IMR-90 (cell line): ENCODE measurements around the gene CABP1. TPM values are rescaled to one million over a fixed set of nuclear protein-coding genes. Genes with fewer than 3 reads are reported as not detected.

Experiments used
- ATAC-seq: fragments of 200-7000 bp; cut with Tn5 transposase; 2 replicates; pipeline ENCODE4 v1.9.1; 2020; ENCODE audit warnings: low read depth, mild to moderate bottlenecking, moderate library complexity
- BruUV-seq: library from RNA; stranded (reverse); fragments of 400-500 nt; replicated peaks from 2 replicates; lab custom pipeline; 2021; lab: Mats Ljungman, UMichigan
- CTCF ChIA-PET: fragments of 300-600 bp; formaldehyde crosslinking; extraction: SDS; loops from one replicate; lab custom pipeline; 2021; ENCODE audit warnings: antibody characterized with exemption; lab: Yijun Ruan, JAX
- POLR2A ChIA-PET: fragments of 300-600 bp; sonication (Branson Sonifier 250); formaldehyde crosslinking; loops from one replicate; lab custom pipeline; 2022; ENCODE audit warnings: antibody characterized with exemption; ENCODE audit not compliant: unreplicated experiment; lab: Charles Lee
- DNase-seq: peaks from one replicate; pipeline ENCODE4 v3.0.0; 2013
- H2AFZ ChIP-seq: replicated peaks from 2 replicates; pipeline ENCODE3; 2013; ENCODE audit warnings: low read length, mild to moderate bottlenecking; ENCODE audit not compliant: poor library complexity
- H2AK5ac ChIP-seq: 2 replicates; pipeline ENCODE4 v1.6.1; 2013; ENCODE audit warnings: low read depth, low read length, inconsistent platforms
- H2AK9ac ChIP-seq: replicated peaks from 2 replicates; pipeline ENCODE3; 2013; ENCODE audit warnings: mild to moderate bottlenecking, low read depth, low read length, moderate library complexity; ENCODE audit not compliant: poor library complexity
- H2BK120ac ChIP-seq: 2 replicates; pipeline ENCODE4 v1.6.1; 2013; ENCODE audit warnings: low read depth, low read length, inconsistent platforms
- H2BK15ac ChIP-seq: 3 replicates; pipeline ENCODE4 v1.6.1; 2013; ENCODE audit warnings: low read depth, low read length, inconsistent platforms
- H2BK20ac ChIP-seq: 2 replicates; pipeline ENCODE4 v1.6.1; 2013; ENCODE audit warnings: low read depth, mild to moderate bottlenecking, inconsistent platforms, low read length, moderate library complexity
- H2BK5ac ChIP-seq: 2 replicates; pipeline ENCODE4 v1.6.1; 2013; ENCODE audit warnings: mild to moderate bottlenecking, low read depth, low read length, inconsistent platforms; ENCODE audit not compliant: poor library complexity, severe bottlenecking
- H3K14ac ChIP-seq: replicated peaks from 2 replicates; pipeline ENCODE4 v1.6.1; 2013; ENCODE audit warnings: low read depth, low read length, inconsistent platforms
- H3K18ac ChIP-seq: 2 replicates; pipeline ENCODE4 v1.6.1; 2013; ENCODE audit warnings: low read depth, low read length, control low read depth
- H3K23ac ChIP-seq: 2 replicates; pipeline ENCODE4 v1.6.1; 2013; ENCODE audit warnings: low read depth, low read length, inconsistent platforms
- H3K27ac ChIP-seq: 2 replicates; pipeline ENCODE4 v1.5.1; 2013; ENCODE audit warnings: mild to moderate bottlenecking, control low read depth, low read length; ENCODE audit not compliant: insufficient read depth
- H3K27me3 ChIP-seq: 2 replicates; pipeline ENCODE4 v1.6.1; 2013; ENCODE audit warnings: low read length; ENCODE audit not compliant: control insufficient read depth, insufficient read depth
- H3K36me3 ChIP-seq: 2 replicates; pipeline ENCODE4 v1.6.1; 2013; ENCODE audit warnings: low read length, mixed read lengths; ENCODE audit not compliant: control insufficient read depth, insufficient read depth
- H3K4ac ChIP-seq: 2 replicates; pipeline ENCODE4 v1.6.1; 2013; ENCODE audit warnings: low read depth, low read length, inconsistent platforms
- H3K4me1 ChIP-seq: 2 replicates; pipeline ENCODE4 v1.6.1; 2013; ENCODE audit warnings: low read length, mixed read lengths; ENCODE audit not compliant: control insufficient read depth, insufficient read depth
- H3K4me2 ChIP-seq: 2 replicates; pipeline ENCODE4 v1.6.1; 2013; ENCODE audit warnings: low read depth, mild to moderate bottlenecking, control low read depth, low read length, moderate library complexity
- H3K4me3 ChIP-seq: 2 replicates; pipeline ENCODE4 v1.5.1; 2013; ENCODE audit warnings: low read depth, mild to moderate bottlenecking, control low read depth, low read length, moderate library complexity; ENCODE audit not compliant: insufficient read depth
- H3K56ac ChIP-seq: 2 replicates; pipeline ENCODE4 v1.6.1; 2013; ENCODE audit warnings: low read length, inconsistent platforms; ENCODE audit not compliant: insufficient read depth; ENCODE audit errors: extremely low read depth
- H3K79me1 ChIP-seq, 2 experiments: 2 replicates each; pipeline ENCODE4 v1.6.1; 2013; ENCODE audit warnings: low read length in 2 of 2, inconsistent platforms in 1 of 2, low read depth in 1 of 2
- H3K9ac ChIP-seq: 2 replicates; pipeline ENCODE4 v1.6.1; 2013; ENCODE audit warnings: low read depth, low read length, control low read depth
- H3K9me1 ChIP-seq: 2 replicates; pipeline ENCODE4 v1.6.1; 2013; ENCODE audit warnings: low read length, inconsistent platforms; ENCODE audit not compliant: insufficient read depth
- H3K9me3 ChIP-seq: 2 replicates; pipeline ENCODE4 v1.6.1; 2013; ENCODE audit warnings: low read length; ENCODE audit not compliant: control insufficient read depth, insufficient read depth
- H4K20me1 ChIP-seq: 2 replicates; pipeline ENCODE4 v1.6.1; 2013; ENCODE audit warnings: low read length, inconsistent platforms; ENCODE audit not compliant: insufficient read depth
- H4K5ac ChIP-seq: 2 replicates; pipeline ENCODE4 v1.6.1; 2013; ENCODE audit warnings: mild to moderate bottlenecking, low read depth, low read length, control low read depth
- H4K8ac ChIP-seq, 2 experiments: 2 replicates each; pipeline ENCODE4 v1.6.1; 2013; ENCODE audit warnings: low read depth in 2 of 2, low read length in 2 of 2, control low read depth in 1 of 2, inconsistent platforms in 1 of 2
- H4K91ac ChIP-seq: 2 replicates; pipeline ENCODE4 v1.6.1; 2013; ENCODE audit warnings: low read depth, low read length, inconsistent platforms; ENCODE audit not compliant: insufficient read depth
- CHD1 ChIP-seq: IDR thresholded peaks from 2 replicates; pipeline ENCODE4 v1.6.1; 2012; ENCODE audit warnings: low read depth, low read length, improper control_type of control experiment
- FOS ChIP-seq: fragments of 150-350 bp; IDR thresholded peaks from 2 replicates; pipeline ENCODE4 v1.6.1; 2016; ENCODE audit warnings: low read depth, low read length
- MAFK ChIP-seq: IDR thresholded peaks from 2 replicates; pipeline ENCODE4 v1.6.1; 2012; ENCODE audit warnings: low read depth, low read length, improper control_type of control experiment
- MXI1 ChIP-seq: IDR thresholded peaks from 2 replicates; pipeline ENCODE4 v1.6.1; 2012; ENCODE audit warnings: low read depth, mild to moderate bottlenecking, low read length, moderate library complexity, borderline replicate concordance
- NFE2L2 ChIP-seq: fragments of 150-350 bp; IDR thresholded peaks from 2 replicates; pipeline ENCODE4 v1.6.1; 2016; ENCODE audit warnings: low read depth, mild to moderate bottlenecking, low read length
- RCOR1 ChIP-seq: IDR thresholded peaks from 2 replicates; pipeline ENCODE4 v1.6.1; 2012; ENCODE audit warnings: mild to moderate bottlenecking, low read length, improper control_type of control experiment; ENCODE audit not compliant: insufficient replicate concordance
- RFX5 ChIP-seq: IDR thresholded peaks from 2 replicates; pipeline ENCODE4 v1.8.0; 2012; ENCODE audit warnings: low read depth, mild to moderate bottlenecking, low read length, moderate library complexity
- SMC3 ChIP-seq: fragments of 150-350 bp; IDR thresholded peaks from 2 replicates; pipeline ENCODE4 v1.6.1; 2016; ENCODE audit warnings: low read depth, mild to moderate bottlenecking, antibody characterized with exemption, low read length, moderate library complexity
- WGBS, 2 experiments: methylation state at CpG; one replicate each; pipeline versions ENCODE4 v1.1.5 to v1.1.7; 2013; ENCODE audit warnings: missing lambda C conversion rate in 2 of 2; ENCODE audit not compliant: insufficient read length in 1 of 2; ENCODE audit errors: extremely low coverage in 2 of 2; 5-methylcytosine and 5-hydroxymethylcytosine counted together
- dilution Hi-C: fragments of 300-500 bp; cut with HindIII; formaldehyde crosslinking; loops from one replicate; pipeline ENCODE4 v1.14.3; 2018; ENCODE audit warnings: low sequenced_read_pairs; ENCODE audit not compliant: unreplicated experiment
- in situ Hi-C: fragments of 300-500 bp; cut with MboI; formaldehyde crosslinking; loops from 3 replicates; pipeline ENCODE4 v1.14.3; 2019; ENCODE audit warnings: low sequenced_read_pairs, inconsistent platforms, mixed read lengths
- intact Hi-C: fragments of 100-400 bp; cut with micrococcal nuclease; formaldehyde crosslinking; loops from 2 replicates; pipeline ENCODE4 v1.10.0; 2022
- polyA plus RNA-seq, 3 experiments: library from polyadenylated mRNA; depleted of rRNA; stranded (reverse); fragments of >200 nt; gene quantifications; 2 replicates each; pipeline ENCODE4 v1.2.3, GENCODE V29; 2012; ENCODE audit warnings: low replicate concordance in 1 of 3
- total RNA-seq: library from RNA; depleted of rRNA; stranded (reverse); fragments of >200 nt; gene quantifications from 2 replicates; pipeline ENCODE4 v1.2.3, GENCODE V29; 2012
- TF ChIP-seq, protein P1 (sequence below): conservative IDR thresholded peaks from 2 replicates; pipeline ENCODE4 v1.5.1; 2012; ENCODE audit warnings: mild to moderate bottlenecking, low read depth, low read length, improper control_type of control experiment
- TF ChIP-seq, protein P2 (sequence below): fragments of 150-350 bp; IDR thresholded peaks from 2 replicates; pipeline ENCODE4 v1.6.1; 2017; ENCODE audit warnings: mild to moderate bottlenecking, antibody characterized with exemption, low read length, low read depth

Gene CABP1
- total and polyA plus RNA-seq, 2 of the 4 experiments (the other 2 are of a cell fraction), result 0.54 to 1.1 TPM

DNA sequence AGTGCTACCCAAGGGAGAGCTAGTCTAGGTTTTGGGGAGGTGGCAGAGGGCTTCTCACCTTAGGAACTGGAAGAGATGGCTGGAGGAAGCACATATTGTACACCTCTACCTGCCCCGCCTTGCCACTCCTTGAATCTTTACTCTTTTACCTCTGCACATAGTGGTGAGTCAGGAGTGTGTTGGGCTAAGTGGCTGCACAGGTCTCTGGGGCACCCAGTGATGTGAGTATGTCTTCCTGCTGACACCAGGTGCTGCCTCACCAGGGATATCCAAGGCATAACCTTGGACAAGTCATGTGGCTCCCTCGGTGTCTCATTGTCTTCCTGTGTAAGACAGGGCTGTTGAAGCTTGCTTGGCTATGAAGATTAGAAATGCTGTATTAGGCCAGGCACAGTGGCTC, 19.8 kb upstream of the CABP1 start:
- CTCF ChIA-PET, result no interaction called here
- no peak overlapping the region for H2AFZ ChIP-seq

More for the DNA sequence above, 19.8 kb upstream of the CABP1 start:
- Histone ChIP-seq H3K9me3 (no peaks in the 10 kb centered on the region), H3K9me1 (no peaks in the 10 kb centered on the region), H3K4me1 (no peaks in the 10 kb centered on the region), H3K56ac (no peak overlapping the region), H2AK9ac (no peak overlapping the region), H3K18ac (no peak overlapping the region), H4K5ac (no peak overlapping the region), H2AK5ac (no peak overlapping the region), H2BK120ac (no peak overlapping the region), H2BK15ac (no peak overlapping the region), H3K9ac (no peak overlapping the region), H4K20me1 (no peaks in the 10 kb centered on the region), H3K79me1 (no peaks in the 10 kb centered on the region), H4K91ac (no peak overlapping the region), H3K23ac (no peak overlapping the region), H3K4me3 (no peak overlapping the region), H2BK5ac (no peak overlapping the region), H3K27ac (no peak overlapping the region), H2BK20ac (no peak overlapping the region), H3K27me3 (peaks cover 43% of the 10 kb centered on the region), H3K36me3 (no peaks in the 10 kb centered on the region), H3K14ac (no peak overlapping the region), H3K4me2 (no peak overlapping the region), H4K8ac (no peak overlapping the region), H3K4ac (no peak overlapping the region)
- DNase-seq (no peak), ATAC-seq (no peak)
- intact Hi-C loops (no loop called here), in situ Hi-C loops (no loop called here), dilution Hi-C loops (no loop called here)
- TF ChIP-seq RCOR1, result no peak
- TF ChIP-seq MAFK, result no peak
- TF ChIP-seq NFE2L2, result no peak
- TF ChIP-seq MXI1, result no peak
- no peak for TF ChIP-seq CHD1
- TF ChIP-seq, protein P1, sequence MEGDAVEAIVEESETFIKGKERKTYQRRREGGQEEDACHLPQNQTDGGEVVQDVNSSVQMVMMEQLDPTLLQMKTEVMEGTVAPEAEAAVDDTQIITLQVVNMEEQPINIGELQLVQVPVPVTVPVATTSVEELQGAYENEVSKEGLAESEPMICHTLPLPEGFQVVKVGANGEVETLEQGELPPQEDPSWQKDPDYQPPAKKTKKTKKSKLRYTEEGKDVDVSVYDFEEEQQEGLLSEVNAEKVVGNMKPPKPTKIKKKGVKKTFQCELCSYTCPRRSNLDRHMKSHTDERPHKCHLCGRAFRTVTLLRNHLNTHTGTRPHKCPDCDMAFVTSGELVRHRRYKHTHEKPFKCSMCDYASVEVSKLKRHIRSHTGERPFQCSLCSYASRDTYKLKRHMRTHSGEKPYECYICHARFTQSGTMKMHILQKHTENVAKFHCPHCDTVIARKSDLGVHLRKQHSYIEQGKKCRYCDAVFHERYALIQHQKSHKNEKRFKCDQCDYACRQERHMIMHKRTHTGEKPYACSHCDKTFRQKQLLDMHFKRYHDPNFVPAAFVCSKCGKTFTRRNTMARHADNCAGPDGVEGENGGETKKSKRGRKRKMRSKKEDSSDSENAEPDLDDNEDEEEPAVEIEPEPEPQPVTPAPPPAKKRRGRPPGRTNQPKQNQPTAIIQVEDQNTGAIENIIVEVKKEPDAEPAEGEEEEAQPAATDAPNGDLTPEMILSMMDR, result no peak
- no peak for TF ChIP-seq SMC3
- TF ChIP-seq, protein P2, sequence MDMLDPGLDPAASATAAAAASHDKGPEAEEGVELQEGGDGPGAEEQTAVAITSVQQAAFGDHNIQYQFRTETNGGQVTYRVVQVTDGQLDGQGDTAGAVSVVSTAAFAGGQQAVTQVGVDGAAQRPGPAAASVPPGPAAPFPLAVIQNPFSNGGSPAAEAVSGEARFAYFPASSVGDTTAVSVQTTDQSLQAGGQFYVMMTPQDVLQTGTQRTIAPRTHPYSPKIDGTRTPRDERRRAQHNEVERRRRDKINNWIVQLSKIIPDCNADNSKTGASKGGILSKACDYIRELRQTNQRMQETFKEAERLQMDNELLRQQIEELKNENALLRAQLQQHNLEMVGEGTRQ, result no peak
- TF ChIP-seq FOS, result no peak
- TF ChIP-seq RFX5, result no peak
- 78% methylated on average over 1 of the region's 2 CpGs; no CpG with 5 or more reads in 1 of the 2 experiments for WGBS, 2 experiments
- POLR2A ChIA-PET, result no interaction called here
- BruUV-seq, result no TSS peak
